ENCODE results near the gene MCRS1.
A peak's percentile ranks its signal among the peaks of the same experiment; 100 is the strongest.
"Not testable (repeated sequence)": the region's sequence is repeated elsewhere in the genome, so short reads cannot be mapped to it uniquely, and the experiment has no call there.

Gene MCRS1, protein sequence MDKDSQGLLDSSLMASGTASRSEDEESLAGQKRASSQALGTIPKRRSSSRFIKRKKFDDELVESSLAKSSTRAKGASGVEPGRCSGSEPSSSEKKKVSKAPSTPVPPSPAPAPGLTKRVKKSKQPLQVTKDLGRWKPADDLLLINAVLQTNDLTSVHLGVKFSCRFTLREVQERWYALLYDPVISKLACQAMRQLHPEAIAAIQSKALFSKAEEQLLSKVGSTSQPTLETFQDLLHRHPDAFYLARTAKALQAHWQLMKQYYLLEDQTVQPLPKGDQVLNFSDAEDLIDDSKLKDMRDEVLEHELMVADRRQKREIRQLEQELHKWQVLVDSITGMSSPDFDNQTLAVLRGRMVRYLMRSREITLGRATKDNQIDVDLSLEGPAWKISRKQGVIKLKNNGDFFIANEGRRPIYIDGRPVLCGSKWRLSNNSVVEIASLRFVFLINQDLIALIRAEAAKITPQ

GRCh38 chr12:49567611-49568441 lies at the start of gene MCRS1:
Gene MCRS1 (minus strand): TSS chr12:49568142. CDS start chr12:49566731, 1,411 bp downstream.
- DNase-seq (ENCODE audit: insufficient read length, low spot score) (peak; percentile 98), FAIRE-seq (peak; percentile 72)

- DNase-seq (ENCODE audit: insufficient read length, low spot score): no peak
- no peak for FAIRE-seq
These were observed 48.7 kb upstream of the MCRS1 start for GRCh38 chr12:49616533-49617219.

- FAIRE-seq: no peak
These were observed 47.8 kb upstream of the MCRS1 start for GRCh38 chr12:49615725-49616124.

GRCh38 chr12:49612210-49612609 lies 44.3 kb upstream of the MCRS1 start:
- DNase-seq (ENCODE audit: insufficient read length, low spot score): no peak
- FAIRE-seq: no peak

More at GRCh38 chr12:49615725-49616124, 47.8 kb upstream of the MCRS1 start:
- no peak for DNase-seq (ENCODE audit: insufficient read length, low spot score)

DNA sequence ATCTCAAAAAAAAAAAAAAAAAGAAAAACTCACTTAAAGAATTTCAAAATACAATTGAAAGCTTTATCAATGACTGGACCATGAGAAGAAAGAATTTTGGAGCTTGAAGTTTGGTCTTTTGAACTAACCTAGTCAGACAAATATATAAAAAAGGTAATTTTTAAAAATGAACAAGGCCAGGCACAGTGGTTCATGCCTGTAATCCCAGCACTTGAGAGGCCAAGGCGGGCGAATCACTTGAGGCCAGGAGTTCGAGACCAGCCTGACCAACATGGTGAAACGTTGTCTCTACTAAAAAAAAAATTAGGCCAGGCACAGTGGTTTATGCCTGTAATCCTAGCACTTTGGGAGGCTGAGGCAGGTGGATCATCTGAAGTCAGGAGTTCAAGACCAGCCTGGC lies 42.8 kb upstream of the MCRS1 start:
- not testable (repeated sequence) for DNase-seq (ENCODE audit: insufficient read length, low spot score)

DNA sequence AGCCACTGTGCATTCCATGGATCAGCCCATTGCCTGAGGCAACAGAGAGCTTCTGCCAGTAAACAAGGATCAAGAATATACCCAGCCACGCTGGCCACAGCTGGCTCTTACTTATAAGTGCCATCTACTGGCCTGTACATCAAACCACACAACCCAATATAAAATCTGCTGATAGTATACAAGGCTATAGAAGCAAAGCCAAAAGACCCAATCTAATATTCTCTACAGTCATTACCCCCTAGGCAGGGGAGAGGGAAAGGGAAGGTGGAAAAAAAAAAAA lies 41.9 kb upstream of the MCRS1 start:
- no peak for FAIRE-seq
- no peak for DNase-seq (ENCODE audit: insufficient read length, low spot score)

More for the DNA sequence above, 42.8 kb upstream of the MCRS1 start:
- FAIRE-seq: not testable (repeated sequence)

DNA sequence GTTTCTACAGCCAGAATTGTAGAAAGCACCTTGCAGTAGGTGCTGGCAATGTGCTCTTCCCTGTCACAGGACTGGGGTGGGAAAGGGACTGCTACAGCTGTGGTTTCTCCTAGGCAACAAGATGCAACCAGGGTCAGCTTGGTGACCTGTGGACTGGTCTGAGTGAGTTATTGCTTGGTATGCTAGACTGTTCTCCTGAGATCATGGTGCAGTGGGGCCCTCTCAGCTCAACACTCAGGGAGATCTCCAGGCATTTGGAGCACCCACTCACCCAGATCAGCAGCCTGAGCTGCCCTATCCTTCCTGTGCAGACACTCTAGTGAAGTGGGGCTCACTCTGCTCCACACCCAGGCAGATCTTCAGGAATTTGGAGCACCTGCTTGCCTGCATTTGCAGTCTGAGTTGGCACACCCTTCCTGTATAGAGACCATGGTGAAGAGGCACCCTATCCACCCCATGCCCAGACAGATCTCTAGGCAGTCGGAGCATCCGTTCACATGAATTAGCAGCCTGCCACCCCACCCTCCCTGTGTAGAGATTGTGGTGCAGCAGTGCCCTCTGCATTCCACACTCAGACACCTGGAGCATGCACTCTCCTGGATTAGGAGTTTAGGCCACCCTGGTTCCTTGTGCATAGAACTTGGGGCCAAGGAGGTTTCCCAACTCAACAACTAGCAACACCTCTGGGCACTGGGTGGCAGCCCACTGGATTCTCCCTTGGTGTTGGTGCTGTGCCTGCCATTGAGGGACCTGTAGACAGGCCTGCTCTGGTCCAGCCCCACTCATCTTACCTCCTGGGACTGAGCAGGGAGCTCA lies 41.3 kb upstream of the MCRS1 start:
- peak; percentile 74 for FAIRE-seq

DNA sequence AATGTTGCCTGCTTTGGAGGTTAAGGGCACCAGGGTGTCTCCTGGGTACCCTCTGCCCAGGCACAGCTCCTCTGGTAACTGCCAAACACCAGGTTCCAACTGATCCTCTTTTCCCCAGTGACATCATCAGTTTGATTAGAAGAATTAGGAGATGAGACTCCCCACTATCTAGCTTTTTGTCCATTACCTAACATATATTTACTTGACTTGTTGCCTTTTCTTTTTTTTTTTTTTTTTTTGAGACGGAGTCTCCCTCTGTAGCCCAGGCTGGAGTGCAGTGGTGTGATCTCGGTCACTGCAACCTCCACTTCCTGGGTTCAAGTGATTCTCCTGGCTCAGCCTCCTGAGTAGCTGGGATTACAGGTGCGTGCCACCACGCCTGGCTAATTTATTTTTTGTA lies 37.6 kb upstream of the MCRS1 start, which contains the start of gene FAM186B:
Gene FAM186B, minus strand, starts transcription at position 101 of the 400 bp plus-strand sequence. CDS start 162 bp downstream, outside the sequence.
- not testable (repeated sequence) for FAIRE-seq

More for the DNA sequence above, 41.3 kb upstream of the MCRS1 start:
- DNase-seq (ENCODE audit: insufficient read length, low spot score): no peak

DNA sequence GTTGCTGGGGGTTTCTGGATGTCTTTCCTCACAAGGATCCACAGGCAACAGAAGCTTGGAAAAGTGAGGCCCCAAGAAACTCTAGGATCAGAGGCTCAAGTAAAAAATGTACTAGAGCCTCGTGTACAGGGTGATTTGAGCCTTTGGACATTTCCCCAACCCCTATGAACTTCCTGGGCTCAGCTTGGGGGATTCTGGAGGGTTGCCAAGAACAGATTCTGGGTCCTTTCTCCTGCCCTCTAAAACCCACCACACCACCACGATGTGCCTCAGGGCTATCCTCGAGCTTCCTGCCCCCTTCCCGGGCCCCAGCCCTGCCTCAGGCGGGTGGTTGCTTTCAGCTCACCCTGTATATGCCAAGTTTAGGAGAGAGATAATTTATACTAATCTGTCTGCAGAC lies 36.9 kb upstream of the MCRS1 start:
- DNase-seq (ENCODE audit: insufficient read length, low spot score) (no peak), FAIRE-seq (no peak)

More for the DNA sequence above, 37.6 kb upstream of the MCRS1 start, which contains the start of gene FAM186B:
- not testable (repeated sequence) for DNase-seq (ENCODE audit: insufficient read length, low spot score)

- no peak for DNase-seq (ENCODE audit: insufficient read length, low spot score)
- FAIRE-seq: no peak
These were observed 35.8 kb upstream of the MCRS1 start for GRCh38 chr12:49603721-49604120.

DNA sequence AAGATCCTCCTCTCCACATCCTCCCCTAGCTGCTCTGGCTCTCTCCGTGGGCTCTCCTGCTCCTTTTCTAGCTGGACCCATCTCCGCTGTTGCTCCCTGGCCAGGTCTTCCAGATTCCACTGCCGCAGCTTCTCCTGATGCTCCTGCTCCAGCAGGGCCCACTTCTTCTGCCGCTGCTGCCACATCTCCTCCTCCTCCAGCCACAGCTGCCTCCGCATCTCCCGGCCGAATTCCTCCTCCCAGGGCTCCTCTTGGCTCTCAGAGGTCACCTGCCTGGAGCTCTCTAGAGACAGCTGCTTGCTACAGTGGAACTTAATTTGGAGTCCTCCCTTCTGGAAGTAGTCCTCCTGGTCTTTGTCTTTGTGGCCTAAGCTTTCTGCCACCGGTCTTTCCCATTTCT lies 32.0 kb upstream of the MCRS1 start:
- no peak for DNase-seq (ENCODE audit: insufficient read length, low spot score)
- no peak for FAIRE-seq

- DNase-seq (ENCODE audit: insufficient read length, low spot score) (no peak), FAIRE-seq (no peak)
These were observed 30.6 kb upstream of the MCRS1 start for GRCh38 chr12:49598527-49598926.

GRCh38 chr12:49588721-49589516 lies 21.0 kb upstream of the MCRS1 start:
- no peak for DNase-seq (ENCODE audit: insufficient read length, low spot score)
- no peak for FAIRE-seq

GRCh38 chr12:49588281-49588680 lies 20.3 kb upstream of the MCRS1 start:
- no peak for DNase-seq (ENCODE audit: insufficient read length, low spot score)
- FAIRE-seq: no peak

DNA sequence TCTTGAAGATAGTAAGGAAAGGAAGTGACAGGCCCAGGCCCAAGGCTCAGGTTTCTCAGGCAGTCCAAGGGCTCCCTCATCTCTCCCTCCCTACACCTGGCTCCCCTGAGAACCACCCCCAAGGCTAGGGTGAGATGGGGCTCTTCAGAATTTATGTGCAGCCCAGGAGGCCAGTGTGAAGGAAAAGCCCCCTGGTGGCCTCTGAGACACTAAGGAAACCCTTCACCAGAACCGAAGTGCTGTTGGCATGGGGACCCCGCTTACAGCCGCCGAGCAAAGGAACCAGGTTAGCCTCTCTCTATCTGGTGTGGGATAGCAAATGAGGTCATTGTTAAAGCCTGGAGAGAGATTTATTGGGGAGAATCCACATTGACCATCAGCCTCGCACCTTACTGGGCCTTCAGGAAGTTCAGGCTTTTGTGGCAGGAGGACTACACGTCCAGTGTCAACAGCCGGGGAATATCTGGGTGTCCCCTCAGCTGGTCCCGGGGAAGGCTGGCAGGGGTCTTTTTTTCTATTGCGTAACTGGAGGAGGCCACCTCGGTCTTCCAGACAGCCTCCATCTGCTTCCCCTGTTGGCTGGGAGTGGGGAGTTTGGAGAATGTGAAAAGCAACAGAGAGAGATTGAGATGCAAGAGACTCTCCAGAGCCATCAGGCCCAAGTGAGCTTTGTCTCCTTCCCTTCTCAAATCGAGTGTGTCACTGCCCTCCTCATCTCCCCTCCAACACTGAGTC lies 19.4 kb upstream of the MCRS1 start:
- DNase-seq (ENCODE audit: insufficient read length, low spot score) (no peak), FAIRE-seq (no peak)

- FAIRE-seq (no peak), DNase-seq (ENCODE audit: insufficient read length, low spot score) (no peak)
These were observed 17.8 kb upstream of the MCRS1 start for GRCh38 chr12:49585477-49586459.

DNA sequence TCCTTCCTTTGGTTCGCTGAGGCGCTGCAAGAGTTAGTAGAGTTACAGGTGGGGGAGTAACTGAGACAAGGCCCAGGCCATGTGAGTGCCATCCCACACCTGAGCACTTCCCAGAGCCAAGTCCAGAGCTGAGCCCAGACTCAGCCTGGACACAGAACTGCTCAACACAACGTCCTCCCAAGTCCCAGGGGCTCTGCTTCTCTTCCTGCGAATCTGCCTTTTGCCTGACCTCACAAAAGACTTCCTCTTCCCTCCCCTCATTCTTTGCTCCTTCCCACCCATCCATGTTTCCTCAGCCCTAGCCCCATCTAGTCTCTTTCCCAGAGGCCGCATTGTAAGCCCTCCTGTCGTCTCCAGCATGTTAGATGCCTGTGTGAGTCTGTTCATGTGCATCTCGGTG lies 16.6 kb upstream of the MCRS1 start:
- no peak for FAIRE-seq
- DNase-seq (ENCODE audit: insufficient read length, low spot score): no peak
